NCI-H345 treated with DMSO at 0.1 percent for 48 hours (cell line): Measurements from ENCODE around the gene STUB1.

ENCODE experiments used
- DNase-seq: peaks from one replicate; lab custom pipeline; 2025; ENCODE audit not compliant: unreplicated experiment; lab: John Stamatoyannopoulos, UW

Gene STUB1

DNA sequence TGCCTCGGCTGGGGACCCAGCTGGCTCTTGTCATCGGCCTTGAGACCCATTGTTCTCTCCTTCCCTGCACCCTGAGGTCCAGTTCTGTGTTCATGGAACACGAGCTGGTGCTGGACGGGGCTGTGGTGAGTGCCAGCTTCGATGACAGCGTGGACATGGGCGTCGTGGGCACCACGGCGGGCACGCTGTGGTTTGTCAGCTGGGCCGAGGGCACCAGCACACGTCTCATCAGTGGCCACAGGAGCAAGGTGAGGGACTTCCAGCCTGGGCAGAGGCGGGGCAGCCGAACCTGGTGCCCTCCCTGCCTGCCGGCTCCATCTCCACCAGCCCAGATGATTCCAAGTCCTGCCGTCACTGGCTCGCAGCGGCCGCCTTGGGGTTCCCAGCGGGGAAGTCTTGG, 17.6 kb upstream of the STUB1 start:
- no peak for DNase-seq

DNA sequence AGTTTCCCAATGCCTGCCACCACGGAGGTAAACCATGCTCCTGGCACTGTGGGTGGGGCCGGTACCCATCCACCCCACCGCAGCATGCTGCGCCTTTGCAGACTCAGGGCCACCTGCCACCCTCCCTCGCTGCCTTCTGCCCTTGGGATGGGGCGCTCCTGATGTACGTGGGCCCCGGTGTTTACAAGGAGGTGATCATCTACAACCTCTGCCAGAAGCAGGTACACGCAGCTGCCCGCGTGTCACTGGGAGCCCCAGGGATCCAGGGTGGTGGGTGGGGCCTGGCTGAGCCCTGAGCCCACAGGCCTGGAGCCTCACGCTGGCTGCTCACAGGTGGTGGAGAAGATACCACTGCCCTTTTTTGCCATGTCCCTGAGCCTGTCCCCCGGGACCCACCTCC, 13.6 kb upstream of the STUB1 start:
- DNase-seq: no peak

DNA sequence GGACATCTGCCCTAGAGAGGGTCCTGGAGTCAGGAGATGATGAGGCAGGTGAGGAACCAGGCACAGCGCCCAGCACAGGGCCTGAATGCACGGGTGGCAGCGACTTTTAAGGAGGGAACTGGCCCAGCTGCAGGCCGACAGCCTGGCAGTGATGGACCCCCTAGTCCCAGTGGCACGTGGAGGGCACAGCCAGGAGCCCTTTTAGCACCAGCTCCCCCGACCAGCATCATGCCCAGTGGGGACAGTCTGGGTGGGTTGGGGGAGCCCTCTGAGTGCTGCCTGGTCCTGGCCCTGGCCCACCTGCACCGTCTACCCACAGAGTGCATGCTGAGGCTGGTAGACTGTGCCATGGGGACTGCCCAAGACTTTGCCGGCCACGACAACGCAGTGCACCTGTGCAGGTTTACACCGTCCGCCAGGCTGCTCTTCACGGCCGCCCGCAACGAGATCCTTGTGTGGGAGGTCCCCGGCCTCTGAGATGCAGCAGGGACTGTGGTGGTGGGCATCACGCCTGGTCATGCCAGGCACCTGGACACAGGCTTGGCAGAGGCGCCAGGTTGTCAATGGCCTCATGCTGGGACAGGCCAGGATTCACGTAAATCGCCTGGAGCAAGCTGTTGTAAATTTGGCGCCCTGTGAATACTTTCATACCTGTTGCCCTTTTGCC, 13.0 kb upstream of the STUB1 start:
- DNase-seq: no peak

DNA sequence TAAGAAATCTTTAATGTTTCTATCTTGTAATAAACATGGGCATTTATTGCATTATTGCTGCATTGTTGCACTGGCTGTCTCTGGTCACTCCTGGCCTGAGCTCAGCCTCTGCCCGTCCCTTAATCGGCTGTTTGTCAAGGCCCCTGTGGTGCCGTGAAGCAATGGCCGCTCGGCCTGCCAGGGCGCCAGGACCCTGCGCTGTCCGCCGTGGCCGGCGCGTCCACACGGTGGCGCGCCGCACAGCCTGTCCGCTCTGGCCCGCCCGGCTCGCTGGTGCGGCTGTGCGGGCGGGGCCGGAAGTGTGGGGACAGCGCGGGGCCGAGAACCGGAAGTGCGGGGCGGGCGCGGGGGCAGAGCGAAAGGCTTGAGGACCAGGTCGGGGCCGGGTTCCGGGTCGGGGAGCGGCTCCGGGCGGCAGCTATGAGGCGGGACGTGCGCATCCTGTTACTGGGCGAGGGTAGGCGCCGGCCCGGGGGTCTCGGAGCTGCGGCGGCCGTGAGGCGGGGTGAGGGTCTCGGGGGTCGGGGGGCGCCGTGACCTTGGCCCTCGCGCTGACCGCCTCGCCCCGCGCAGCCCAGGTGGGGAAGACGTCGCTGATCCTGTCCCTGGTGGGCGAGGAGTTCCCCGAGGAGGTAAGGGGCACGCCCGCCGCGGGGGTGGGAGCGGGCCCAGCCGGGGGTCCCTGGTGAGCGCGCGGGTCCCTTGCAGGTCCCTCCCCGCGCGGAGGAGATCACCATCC, 12.3 kb upstream of the STUB1 start, which contains the start of gene RHOT2:
TSS of gene RHOT2 (plus strand) at position 353 of the 739 bp plus-strand sequence. CDS start at position 421, 68 bp downstream.
- peak; percentile 66 for DNase-seq

DNA sequence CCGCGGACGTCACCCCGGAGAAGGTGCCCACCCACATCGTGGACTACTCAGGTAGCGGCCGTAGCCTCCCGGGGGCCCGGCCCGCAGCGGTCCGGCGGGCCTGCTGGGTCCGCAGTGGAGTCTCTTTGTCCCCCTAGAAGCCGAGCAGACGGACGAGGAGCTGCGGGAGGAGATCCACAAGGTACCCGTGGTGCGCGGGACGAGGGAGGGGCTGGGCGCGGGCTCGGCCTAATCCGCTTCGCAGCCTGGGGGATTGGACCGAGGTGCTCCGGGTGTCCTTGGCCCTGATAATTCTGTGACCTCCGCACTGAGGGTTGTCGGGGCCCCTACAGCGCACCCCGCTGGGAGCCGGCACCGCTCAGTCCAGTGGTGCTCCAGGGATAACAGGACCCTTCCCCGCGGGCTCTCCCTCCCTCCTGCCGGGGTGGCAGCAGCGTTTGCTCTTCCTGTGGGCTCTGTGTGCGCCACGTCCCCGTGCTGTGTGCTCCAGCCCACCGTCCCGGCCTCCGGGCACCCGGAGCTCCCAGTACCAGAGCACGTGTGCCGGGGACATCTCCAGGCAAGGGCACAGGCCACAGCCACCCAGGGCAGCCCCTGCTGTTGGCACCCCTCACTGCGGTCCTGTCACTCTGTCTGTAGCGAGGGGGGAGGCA, 11.6 kb upstream of the STUB1 start:
- DNase-seq: no peak

DNA sequence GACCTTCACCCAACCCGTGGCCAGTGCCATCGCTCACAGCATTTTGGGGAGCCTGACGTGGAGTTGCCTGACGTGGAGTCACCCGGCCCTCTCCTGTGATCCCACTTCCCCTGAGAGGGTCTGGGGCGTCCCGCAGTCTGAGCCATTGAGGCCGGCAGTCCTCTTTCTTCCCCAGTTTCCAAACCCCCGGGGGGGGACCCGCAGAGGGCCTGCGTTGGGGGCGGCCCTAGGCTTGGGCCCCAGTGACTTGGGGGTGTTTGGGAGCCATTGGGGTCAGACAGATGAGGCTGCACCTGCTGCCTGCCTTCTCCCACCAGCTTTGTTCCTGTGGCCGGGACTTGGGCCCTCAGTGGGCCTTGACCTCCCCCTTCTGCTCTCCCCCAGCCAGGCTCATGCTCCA, 10.5 kb upstream of the STUB1 start:
- no peak for DNase-seq

DNA sequence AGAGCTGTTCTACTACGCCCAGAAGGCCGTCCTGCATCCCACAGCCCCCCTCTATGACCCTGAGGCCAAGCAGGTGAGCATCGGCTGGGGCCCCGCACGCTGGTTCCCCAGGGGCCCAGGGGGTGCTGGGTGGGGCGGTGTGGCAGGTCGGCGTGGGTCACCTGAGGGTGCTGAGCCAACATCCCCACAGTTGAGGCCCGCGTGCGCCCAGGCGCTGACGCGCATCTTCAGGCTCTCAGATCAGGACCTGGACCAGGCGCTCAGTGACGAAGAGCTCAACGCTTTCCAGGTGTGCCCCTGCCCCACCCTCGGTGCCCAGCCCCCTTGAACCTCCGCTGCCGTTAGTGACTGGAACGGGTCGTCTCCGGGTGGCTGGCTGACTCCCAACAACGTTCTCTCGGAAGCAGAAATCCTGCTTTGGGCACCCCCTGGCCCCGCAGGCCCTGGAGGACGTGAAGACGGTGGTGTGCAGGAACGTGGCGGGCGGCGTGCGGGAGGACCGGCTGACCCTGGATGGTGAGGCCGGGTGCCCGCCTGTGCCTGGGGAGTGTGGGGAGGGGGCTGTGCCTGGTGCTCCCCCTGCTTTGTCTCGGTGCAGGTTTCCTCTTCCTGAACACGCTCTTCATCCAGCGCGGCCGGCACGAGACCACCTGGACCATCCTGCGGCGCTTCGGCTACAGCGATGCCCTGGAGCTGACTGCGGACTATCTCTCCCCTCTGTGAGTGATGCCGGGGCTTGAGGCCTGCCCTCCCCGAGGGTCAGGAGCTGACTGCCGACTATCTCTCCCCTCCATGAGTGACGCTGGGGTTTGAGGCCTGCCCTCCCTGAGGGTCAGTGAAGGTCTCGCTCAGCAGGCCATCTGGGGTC, 9.5 kb upstream of the STUB1 start:
- DNase-seq: no peak

DNA sequence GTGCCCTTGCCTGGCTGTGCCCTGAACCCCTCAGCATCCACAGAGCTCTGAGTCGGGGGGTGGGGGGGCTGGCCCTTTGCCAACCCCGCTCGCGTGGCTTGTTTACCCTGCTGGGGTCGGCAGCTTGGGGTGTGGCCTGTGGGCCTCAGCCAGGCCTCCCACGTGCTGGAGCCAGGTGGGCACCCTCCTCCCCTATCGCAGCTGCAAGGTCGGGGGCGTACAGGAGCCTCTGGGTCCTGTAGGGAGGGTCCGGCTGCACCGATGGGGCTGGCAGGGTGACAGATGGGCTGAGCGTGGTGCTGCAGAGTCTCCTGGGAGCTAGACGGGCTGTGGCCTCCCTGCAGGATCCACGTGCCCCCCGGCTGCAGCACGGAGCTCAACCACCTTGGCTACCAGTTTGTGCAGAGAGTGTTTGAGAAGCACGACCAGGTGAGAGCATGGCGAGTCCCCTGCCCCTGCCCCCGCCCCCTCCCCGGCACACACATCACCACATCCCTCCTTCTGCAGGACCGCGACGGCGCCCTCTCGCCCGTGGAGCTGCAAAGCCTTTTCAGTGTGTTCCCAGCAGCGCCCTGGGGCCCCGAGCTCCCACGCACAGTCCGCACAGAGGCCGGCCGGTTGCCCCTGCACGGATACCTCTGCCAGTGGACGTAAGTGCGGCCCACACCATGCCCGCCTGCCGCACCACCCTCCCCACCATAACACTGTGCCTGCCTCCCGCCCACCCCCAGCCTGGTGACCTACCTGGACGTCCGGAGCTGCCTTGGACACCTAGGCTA, 8.7 kb upstream of the STUB1 start:
- no peak for DNase-seq

DNA sequence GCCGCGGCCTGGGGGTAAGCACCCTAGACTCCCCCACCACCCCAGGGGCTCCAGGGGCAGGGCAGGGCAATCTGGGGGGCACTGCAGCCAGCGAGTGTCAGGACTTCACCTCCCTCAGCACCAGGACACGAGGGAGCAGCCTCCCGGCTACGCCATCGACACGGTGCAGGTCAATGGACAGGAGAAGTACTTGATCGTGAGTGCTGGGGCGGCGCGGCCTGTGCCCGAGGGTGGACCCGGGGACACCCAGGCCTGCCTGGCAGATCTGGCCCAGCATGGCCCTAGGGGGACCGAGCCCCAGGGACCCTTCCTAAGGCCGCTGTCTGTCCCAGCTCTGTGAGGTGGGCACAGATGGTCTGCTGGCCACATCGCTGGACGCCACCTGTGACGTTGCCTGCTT, 7.8 kb upstream of the STUB1 start:
- DNase-seq: no peak

DNA sequence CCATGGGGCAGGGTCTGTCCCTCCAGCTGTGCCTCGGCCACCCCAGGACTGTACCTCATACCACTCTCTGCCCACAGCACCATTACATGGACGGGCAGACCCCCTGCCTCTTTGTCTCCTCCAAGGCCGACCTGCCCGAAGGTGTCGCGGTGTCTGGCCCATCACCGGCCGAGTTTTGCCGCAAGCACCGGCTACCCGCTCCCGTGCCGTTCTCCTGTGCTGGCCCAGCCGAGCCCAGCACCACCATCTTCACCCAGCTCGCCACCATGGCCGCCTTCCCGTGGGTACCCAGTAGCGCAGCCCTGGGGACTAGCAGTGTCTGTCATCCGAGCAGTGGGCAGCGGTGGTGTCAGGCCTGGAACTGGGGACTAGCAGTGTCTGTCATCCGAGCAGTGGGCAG, 7.4 kb upstream of the STUB1 start:
- DNase-seq: no peak

DNA sequence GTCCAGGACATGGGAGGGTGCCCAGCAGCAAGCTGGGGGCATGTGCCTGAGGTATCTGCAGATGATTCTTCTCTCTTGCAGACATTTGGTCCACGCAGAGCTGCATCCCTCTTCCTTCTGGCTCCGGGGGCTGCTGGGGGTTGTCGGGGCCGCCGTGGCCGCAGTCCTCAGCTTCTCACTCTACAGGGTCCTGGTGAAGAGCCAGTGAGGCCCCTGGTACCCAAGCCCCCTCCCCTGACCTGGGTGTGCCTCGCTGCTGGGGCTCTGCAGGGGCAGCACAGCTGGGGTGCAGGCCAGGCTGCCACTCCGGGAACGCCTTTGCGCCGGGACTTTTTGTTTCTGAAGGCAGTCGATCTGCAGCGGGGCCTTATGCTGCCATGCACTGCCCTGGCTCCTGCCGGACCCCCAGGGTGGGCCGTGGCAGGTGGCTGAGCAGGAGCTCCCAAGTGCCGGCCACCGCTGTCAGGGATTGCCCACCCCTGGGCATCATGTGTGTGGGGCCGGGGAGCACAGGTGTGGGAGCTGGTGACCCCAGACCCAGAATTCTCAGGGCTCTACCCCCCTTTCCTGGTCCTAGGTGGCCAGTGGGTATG, 6.7 kb upstream of the STUB1 start:
- DNase-seq: no peak

DNA sequence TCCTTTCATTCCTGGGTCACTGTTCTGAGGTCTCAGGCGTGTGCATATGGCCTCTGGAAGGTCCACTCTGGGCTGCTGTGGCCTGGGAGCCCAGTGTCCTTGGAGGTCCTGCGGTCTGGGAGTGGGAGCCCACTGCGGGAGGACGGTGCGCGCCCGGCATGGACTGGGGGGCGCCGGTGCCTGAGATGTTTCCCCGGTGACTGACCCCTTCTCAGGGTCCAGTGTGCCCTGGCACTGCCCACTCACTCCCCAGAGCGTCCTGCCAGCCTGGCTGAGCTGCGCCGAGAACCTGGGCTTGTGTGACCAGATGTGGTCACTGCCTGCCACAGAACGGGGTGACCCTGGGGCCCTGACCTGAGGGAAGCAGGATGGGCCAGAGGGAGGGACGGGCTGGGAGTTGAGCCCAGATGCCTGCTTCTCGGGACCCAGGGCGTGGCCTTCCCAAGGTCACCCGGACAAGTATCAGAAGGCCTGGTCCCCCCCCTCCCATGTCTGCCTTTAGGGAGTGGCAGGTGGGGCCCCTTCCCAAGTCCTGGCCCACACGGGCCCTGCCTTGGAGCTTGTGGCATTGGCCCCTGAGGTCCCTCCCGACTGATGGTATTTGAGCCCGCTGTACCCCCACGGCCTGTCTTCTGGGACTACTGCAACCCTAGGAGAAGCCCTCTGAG, 5.9 kb upstream of the STUB1 start:
- no peak for DNase-seq

DNA sequence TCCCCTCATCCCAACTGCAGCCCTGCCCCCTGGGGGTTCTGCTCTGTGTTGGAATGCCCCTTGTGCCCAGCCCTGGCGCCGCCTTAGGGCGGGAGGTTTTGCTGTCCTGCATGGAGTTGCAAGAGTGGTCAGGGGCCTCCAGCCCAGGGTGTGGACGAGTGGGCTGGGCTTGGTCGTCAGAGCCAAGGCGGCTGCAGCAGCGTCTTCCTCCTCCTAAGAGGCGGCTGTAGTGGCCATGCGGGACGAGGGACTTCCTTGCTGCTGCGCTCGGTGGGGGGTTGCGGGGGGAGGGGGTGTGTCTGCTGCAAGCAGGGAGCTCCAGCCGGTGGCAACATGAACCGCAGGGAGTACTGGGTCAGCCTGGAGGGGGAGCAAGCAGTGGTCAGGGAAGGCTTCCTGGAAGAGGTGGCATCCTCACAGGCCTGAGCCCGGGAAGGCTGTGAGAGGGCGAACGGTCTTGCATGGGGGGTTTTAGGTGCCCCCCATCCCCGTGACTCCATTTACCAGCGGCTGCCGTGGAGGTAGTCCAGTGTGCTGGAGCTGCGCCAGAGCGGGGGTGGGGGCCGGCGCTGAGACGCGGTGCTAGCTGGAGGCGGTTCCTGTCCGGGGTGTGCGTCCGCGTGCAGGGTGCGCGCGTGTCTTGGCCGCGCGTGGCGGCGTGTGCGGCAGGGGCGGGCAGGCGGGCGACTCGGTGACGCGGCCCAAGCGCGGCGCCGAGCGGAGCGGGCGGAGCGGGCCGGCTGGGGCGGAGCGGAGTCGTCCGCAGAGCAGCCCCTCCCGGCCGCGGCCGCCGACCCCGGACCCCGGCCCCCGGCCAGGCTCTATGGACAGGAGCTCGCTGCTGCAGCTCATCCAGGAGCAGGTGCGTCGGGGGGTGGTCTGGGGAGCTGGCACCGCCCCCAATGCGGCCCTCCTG, 5.0 kb upstream of the STUB1 start, which contains the start of gene RHBDL1:
TSS of gene RHBDL1 (plus strand) at position 704 of the 916 bp plus-strand sequence. CDS start at position 824, 120 bp downstream.
- no peak for DNase-seq

DNA sequence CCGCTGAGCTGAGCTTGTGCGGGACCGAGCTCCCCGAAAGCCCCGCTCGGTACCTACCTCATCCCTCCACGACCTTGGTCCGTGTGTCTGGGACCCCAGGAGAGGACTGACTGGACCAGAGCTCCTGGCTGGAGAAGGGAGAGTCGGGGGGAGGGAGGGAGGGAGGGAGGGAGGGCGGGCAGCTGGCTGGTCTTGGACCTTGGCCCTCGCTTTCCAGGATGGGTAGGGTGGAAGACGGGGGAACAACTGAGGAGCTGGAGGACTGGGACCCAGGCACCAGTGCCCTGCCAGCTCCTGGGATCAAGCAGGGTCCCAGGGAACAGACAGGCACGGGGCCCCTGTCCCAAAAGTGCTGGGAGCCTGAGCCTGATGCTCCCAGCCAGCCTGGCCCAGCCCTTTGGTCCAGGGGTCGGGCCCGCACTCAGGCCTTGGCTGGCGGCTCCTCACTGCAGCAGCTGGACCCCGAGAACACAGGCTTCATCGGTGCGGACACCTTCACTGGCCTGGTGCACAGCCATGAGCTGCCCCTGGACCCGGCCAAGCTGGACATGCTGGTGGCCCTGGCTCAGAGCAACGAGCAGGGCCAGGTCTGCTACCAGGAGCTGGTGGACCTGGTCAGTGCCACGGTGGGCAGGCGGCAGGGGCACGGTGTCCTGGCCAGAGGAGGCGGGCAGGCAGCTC, 4.2 kb upstream of the STUB1 start:
- no peak for DNase-seq

DNA sequence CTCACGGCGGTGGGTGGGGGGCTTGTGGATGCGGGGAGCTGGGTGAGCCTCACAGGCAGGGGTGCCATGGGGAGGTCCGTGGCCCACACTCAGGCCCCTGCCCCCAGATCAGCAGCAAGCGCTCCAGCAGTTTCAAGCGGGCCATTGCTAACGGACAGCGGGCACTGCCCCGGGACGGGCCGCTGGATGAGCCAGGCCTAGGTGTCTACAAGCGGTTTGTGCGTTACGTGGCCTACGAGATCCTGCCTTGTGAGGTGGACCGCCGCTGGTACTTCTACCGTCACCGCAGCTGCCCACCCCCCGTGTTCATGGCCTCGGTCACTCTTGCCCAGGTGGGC, 3.7 kb upstream of the STUB1 start:
- DNase-seq: no peak

DNA sequence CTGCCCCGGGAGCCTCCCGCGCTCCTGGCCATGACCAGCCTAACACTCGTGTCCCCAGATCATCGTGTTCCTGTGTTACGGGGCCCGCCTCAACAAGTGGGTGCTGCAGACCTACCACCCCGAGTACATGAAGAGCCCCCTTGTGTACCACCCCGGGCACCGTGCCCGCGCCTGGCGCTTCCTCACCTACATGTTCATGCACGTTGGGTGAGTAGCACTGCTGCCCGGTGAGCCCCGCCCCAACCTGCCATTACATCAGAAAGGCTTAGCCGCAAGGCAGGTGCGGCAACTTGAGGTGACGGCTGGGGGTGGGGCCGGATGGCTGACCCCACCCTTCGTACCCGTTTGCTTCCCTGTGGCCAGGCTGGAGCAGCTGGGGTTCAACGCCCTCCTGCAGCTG, 3.3 kb upstream of the STUB1 start:
- peak; percentile 84 for DNase-seq

DNA sequence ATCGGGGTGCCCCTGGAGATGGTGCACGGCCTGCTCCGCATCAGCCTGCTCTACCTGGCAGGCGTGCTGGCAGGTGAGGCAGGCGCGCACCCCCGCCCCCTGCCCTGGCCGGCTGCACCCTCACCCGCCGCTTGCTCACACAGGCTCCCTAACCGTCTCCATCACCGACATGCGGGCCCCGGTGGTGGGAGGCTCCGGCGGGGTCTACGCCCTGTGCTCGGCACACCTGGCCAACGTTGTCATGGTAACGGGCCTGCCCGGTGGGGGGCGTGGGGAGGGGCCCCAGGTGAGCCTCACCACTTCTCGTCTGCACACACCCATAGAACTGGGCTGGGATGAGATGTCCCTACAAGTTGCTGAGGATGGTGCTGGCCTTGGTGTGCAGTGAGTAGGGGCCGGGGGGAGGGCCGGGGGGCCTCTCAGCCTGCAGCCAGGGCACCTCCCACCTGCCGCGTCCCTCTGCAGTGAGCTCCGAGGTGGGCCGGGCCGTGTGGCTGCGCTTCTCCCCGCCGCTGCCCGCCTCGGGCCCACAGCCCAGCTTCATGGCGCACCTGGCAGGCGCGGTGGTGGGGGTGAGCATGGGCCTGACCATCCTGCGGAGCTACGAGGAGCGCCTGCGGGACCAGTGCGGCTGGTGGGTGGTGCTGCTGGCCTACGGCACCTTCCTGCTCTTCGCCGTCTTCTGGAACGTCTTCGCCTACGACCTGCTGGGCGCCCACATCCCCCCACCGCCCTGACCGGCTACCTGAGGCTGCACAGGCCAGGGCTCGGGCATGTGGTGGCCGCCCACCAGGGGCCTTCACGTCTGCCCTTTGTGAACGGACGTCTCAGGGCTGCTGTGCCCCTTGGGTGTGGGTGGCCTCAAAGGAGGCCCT, 2.7 kb upstream of the STUB1 start:
- peak; percentile 61 for DNase-seq
